ENCODE measurements around the gene SCLY.
"Not testable (repeated sequence)": the region's sequence is repeated elsewhere in the genome, so short reads cannot be mapped to it uniquely, and the experiment has no call there.

Gene SCLY

GRCh38 chr2:238060542-238061314 lies at the start of gene SCLY:
Gene SCLY (plus strand): TSS chr2:238061001. CDS start chr2:238061055, 54 bp downstream.
- peak; percentile 98 for DNase-seq

- no peak for DNase-seq
Observed at GRCh38 chr2:238013806-238014205, 47.0 kb upstream of the SCLY start.

DNA sequence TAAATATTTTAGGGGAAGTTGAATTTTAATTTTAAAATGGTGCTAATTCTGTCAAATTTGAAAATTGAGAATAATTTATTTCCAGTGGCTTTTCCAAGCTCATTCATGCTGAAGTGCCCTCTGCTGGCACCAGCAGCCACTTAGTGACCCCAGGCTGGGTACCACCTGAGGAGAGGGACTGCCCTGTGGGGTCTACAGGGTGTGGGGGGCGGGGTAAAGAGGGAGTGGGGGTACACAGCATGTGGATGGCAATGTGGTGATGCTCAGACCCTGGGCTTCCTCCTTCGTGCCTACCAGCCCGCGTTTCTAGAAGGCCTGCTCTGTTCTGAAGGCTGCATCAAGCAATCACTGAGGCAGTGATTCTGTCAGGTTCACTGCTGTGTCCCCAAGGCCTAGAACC lies 45.1 kb upstream of the SCLY start:
- no peak for DNase-seq

DNA sequence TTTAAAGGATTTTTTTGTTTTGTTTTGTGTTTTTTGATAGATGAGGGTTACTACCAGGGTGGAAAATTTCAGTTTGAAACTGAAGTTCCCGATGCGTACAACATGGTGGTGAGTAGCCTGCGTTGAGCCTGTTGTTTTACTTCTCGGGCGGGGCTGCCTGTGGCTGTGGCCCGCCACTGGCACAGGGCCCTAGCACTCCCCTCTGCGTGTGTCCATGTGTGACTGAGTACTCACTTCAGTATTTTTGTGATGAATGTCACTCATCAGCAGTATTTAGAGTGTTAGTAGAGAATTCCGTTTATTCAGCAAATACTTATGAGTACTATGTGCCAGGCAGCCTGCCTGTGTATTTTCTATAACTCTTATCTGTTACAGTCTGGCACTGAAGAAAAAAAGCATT lies 44.3 kb upstream of the SCLY start:
- DNase-seq: no peak

DNA sequence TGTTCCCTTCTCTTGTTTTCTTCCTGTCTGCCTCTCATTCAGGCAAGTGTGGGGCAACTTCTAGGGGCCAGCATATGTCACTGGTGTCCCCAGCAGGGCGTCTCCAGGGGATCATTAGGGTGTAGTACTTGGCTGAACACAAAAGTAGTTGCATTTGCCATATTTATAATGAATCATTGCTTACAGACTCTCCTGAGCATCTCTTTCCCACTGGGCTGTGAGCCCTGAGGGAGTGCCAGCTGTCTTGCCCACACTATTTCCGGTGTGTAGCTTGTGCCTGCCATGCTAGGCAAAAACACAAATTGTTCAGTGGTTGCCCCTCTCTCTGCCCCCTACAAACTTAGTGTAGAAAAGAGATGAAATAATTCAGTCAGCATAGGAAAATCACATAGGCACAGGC lies 40.8 kb upstream of the SCLY start:
- DNase-seq: no peak

- DNase-seq: no peak
Observed at GRCh38 chr2:238020816-238021215, 40.0 kb upstream of the SCLY start.

- DNase-seq: no peak
Observed at GRCh38 chr2:238021327-238021726, 39.5 kb upstream of the SCLY start.

DNA sequence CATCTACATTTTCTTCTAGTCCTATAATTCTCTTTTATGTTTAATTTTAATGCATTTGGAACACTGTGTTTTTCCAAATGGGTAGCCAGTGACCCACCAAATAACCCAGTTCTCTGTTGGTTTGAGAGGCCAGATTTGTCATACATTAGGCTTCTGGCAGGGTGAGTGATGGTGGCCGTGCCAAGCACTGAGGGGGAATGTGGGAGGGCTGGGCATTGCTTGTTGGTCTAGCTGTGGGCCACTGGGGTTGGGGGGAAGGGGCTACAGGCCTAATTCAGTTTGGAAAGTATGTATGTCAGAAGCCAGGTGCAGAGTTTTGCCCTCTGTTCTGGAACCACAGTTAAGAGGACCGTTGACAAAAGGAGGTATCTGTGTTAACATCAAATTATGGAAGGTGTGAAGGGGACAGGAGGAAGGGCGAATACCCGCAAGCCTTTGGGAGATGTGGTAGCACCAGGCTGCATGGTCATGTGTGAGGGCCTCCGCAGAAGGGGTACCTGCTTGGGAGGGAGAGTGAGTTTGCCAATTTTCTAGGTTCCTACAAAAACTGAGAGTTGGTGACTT lies 38.1 kb upstream of the SCLY start:
- DNase-seq: no peak

DNA sequence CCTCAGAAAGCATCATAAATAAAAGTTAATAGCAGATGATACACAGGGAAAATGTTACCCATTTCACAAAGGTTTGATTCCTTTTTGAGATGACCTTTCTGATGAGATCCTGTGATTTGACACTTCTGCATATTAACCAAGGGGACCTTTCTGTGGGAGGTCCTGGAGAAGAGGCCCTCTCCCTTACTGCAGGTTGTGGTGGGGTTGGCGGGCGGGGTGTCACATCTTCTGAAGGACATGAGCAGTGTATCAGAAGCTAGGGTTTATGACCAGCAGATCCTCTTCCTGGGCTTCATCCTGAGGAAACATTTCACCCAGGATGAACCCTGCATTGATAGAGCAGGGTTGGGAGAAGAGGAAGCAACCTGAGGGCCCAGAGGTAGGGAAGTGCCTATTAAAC lies 37.2 kb upstream of the SCLY start:
- DNase-seq: no peak

- peak; percentile 71 for DNase-seq
Observed at GRCh38 chr2:238024986-238025385, 35.8 kb upstream of the SCLY start.

- no peak for DNase-seq
Observed at GRCh38 chr2:238025741-238026360, 35.0 kb upstream of the SCLY start.

DNA sequence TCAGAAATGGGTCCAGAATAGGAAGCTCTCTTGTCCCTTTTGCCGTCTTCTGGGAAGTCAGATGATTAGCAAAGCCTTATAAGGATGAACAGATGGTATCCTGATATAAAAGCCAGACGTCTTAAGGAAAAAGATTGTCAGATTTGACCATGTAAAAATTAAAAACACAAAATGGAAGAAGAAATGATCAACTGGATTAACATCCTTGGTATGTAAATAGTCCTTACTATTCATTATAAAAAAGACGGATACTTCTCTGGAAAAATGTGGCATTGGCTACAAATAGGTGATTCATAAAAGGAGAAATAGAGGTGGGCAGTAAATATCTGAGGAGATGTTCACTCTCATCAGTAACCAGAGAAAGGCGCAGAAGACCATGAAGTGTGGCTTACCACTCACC lies 33.7 kb upstream of the SCLY start:
- no peak for DNase-seq

- DNase-seq: no peak
Observed at GRCh38 chr2:238027591-238028415, 33.0 kb upstream of the SCLY start.

DNA sequence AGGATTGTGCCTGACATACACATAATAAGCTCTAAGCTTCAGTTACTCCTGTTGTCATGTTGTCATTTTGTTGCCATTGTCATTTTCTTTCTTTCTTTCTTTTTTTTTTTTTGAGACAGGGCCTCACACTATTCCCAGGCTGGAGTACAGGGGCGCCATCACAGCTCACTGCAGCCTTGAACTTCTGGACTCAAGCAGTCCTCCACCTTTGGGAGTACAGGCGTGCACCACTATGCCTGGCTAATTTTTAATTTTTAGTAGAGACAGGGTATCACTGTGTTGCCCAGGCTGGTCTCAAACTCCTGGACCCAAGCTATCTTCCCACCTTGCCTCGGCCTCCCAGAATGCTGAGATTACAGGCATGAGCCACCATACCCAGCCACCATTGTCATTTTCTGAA lies 30.9 kb upstream of the SCLY start:
- no peak for DNase-seq

DNA sequence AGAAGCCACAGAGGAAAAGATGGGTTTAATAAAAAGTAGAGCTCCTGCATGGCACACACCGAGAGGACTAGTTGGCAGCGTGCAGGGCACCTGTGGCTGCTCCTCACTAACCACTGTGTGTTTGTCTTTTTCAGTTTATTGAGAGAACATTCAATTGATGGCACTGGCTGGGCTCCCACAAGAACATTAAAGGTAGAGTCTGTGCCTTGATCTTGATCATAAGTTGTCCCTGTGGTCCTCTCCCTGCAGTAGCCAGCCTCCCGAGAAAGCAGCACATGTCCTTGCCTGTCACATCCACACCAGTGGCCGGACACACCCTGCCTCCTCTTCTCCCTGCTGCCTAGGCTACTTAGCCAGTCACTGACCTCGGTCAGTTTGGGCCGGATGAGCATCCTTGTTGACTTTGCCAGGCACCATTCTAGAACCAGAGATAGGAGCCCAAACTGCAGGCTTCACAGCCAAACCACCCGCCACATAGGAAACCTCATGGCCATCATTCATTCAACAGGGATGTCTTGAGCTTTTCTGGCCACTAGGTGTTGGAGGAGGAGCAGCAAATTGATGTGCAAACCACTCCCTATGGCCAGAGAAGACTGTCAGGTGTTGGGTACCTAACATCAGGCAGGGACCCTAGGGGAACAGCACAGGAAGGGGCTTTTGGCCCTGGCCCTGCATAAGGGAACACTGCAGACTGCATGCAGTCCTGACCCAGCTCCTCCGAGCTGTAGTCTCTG lies 30.2 kb upstream of the SCLY start:
- no peak for DNase-seq

- DNase-seq: no peak
Observed at GRCh38 chr2:238031751-238032150, 29.1 kb upstream of the SCLY start.

GRCh38 chr2:238032755-238033337 lies 28.0 kb upstream of the SCLY start:
- DNase-seq: no peak

GRCh38 chr2:238033991-238034390 lies 26.8 kb upstream of the SCLY start:
- DNase-seq: not testable (repeated sequence)

DNA sequence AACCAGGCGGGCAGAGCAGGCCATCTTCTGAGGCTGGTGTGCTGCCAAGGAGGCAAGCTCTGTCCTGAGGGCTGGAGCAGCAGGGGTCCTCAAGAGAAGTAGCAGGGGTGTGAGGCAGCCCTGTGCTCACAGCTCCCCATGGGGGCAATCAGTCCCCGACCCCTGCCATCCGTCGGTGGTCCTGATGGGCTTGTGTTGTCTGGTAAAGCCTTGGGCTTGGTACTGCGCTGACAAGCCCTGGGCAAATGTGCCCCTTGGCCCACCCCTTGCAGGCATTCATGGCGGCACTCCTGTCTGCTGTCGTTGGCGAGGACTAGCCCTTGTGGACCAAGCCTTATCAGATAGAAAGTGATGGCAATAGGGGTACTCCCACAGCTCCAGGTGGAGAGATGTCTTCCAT lies 22.6 kb upstream of the SCLY start:
- no peak for DNase-seq

- DNase-seq: no peak
Observed at GRCh38 chr2:238039151-238039550, 21.6 kb upstream of the SCLY start.

DNA sequence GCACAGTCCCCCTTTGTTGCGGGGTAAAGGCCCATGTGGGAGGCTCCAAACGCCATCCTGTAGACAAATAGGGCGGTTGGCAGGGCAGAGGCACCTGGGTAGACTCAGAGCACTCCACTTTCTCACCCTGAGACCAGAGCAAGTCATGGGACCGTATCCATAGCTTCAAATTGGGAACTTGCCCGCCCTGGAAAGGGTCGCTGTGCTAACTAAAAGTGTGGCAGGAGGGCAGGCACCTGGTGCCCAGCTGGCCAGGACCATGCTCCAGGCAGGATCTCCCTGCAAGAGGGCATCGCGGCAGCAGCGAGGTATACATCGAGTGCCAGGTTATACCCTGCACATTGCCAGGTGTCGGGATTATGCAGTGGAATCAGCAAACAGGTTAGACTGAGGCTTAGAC lies 20.8 kb upstream of the SCLY start:
- no peak for DNase-seq

DNA sequence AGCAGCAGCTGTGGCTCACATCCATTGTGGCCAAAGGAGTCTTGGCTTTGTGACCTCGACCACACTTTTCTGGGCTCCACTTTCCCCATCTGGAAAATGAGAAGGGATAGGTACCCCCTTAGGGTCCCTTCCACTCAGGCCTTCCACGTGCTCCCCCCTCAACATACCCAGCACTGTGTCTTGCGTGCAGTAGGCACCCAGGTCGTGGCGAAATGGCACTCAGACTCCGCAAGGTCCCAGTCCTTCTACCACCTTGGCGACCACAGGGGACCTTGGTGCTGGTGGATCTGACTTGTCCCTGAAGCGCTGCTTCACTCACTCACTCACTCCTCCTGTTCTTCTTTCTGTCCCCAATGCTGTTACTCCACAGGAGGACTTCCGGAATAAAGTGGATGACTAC lies 19.9 kb upstream of the SCLY start:
- no peak for DNase-seq
